NT2/D1 (cell line): ENCODE measurements around the gene TMEM223.
"Not testable (repeated sequence)": the region's sequence is repeated elsewhere in the genome, so short reads cannot be mapped to it uniquely, and the experiment has no call there.

Experiments used
- SUZ12 ChIP-seq: IDR thresholded peaks from 2 replicates; pipeline ENCODE4 v1.6.1; 2011; ENCODE audit not compliant: insufficient read length, insufficient read depth; ENCODE audit errors: extremely low read depth
- YY1 ChIP-seq: IDR thresholded peaks from 2 replicates; pipeline ENCODE4 v1.6.1; 2011; ENCODE audit not compliant: insufficient read length, insufficient read depth

DNA sequence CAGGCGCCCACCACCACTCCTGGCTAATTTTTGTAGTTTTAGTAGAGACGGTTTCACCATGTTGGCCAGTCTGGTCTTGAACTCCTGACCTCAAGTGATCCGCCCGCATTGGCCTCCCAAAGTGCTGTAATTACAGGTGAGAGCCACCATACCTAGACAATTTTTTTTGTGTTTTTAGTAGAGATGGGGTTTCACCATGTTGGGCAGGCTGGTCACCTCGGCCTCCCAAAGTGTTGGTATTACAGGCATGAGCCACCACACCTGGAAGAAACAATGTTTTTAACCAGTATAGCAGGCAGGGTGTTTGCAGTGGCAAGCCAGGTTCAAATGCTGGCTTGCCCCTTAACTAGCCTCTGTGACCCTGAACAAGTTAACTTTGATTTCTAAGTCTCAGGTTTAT is 41.9 kb downstream of the TMEM223 start:
- not testable (repeated sequence) for TF ChIP-seq SUZ12, YY1
